Keratinocyte (primary cell): Measurements from ENCODE around the gene SRL. TPM values are rescaled to one million over a fixed set of nuclear protein-coding genes. Genes with fewer than 3 reads are reported as not detected.

ENCODE experiments used
- DNase-seq: peaks from one replicate; pipeline ENCODE4 v3.0.0-alpha.2; 2011; ENCODE audit warnings: low read depth, missing footprints, low spot score
- FAIRE-seq: peaks from 2 replicates; lab custom pipeline; 2011; peaks lifted over from hg19 to GRCh38; lab: Jason Lieb, UNC
- H2AFZ ChIP-seq: 2 replicates; pipeline ENCODE4 v1.6.0; 2012; ENCODE audit warnings: low read length, control low read depth, inconsistent platforms; ENCODE audit not compliant: control insufficient read depth
- H3K27ac ChIP-seq: 2 replicates; pipeline ENCODE4 v1.5.1; 2011; ENCODE audit warnings: low read length; ENCODE audit not compliant: control insufficient read depth, insufficient read depth
- H3K27me3 ChIP-seq: 3 replicates; pipeline ENCODE4 v1.6.0; 2011; ENCODE audit warnings: low read length; ENCODE audit not compliant: control insufficient read depth, insufficient read depth; ENCODE audit errors: extremely low read depth
- H3K36me3 ChIP-seq, 2 experiments: 2 replicates in 1 of 2; 3 replicates in 1 of 2; pipeline ENCODE4 v1.5.1; 2011; ENCODE audit warnings: low read length in 2 of 2, mild to moderate bottlenecking in 1 of 2; ENCODE audit not compliant: control insufficient read depth in 2 of 2, insufficient read depth in 2 of 2; ENCODE audit errors: extremely low read depth in 1 of 2
- H3K4me1 ChIP-seq: 3 replicates; pipeline ENCODE4 v1.5.1; 2011; ENCODE audit warnings: low read length; ENCODE audit not compliant: control insufficient read depth, insufficient read depth; ENCODE audit errors: extremely low read depth
- H3K4me2 ChIP-seq: 3 replicates; pipeline ENCODE4 v1.6.0; 2011; ENCODE audit warnings: low read depth, low read length; ENCODE audit not compliant: control insufficient read depth, insufficient read depth; ENCODE audit errors: extremely low read depth
- H3K4me3 ChIP-seq, 3 experiments: fragments of 200-600 bp in 1 of 3; sonication (generic) in 1 of 3; 2 replicates in 2 of 3; 3 replicates in 1 of 3; pipeline ENCODE4 v1.5.1; 2011 to 2016; ENCODE audit warnings: low read length in 3 of 3, mild to moderate bottlenecking in 3 of 3, control low read depth in 2 of 3, inconsistent platforms in 1 of 3, low read depth in 1 of 3, mixed read lengths in 1 of 3, mixed run types in 1 of 3, moderate library complexity in 1 of 3; ENCODE audit not compliant: control insufficient read depth in 2 of 3, insufficient read depth in 2 of 3; ENCODE audit errors: extremely low read depth in 1 of 3
- H3K79me2 ChIP-seq: 2 replicates; pipeline ENCODE4 v1.6.0; 2012; ENCODE audit warnings: low read length; ENCODE audit not compliant: control insufficient read depth, insufficient read depth
- H3K9ac ChIP-seq: 3 replicates; pipeline ENCODE4 v1.6.0; 2011; ENCODE audit warnings: low read length; ENCODE audit not compliant: control insufficient read depth, insufficient read depth; ENCODE audit errors: extremely low read depth
- H3K9me1 ChIP-seq: 3 replicates; pipeline ENCODE4 v1.6.0; 2011; ENCODE audit warnings: low read length; ENCODE audit not compliant: control insufficient read depth, insufficient read depth; ENCODE audit errors: extremely low read depth
- H3K9me3 ChIP-seq: 2 replicates; pipeline ENCODE4 v1.5.1; 2012; ENCODE audit warnings: low read depth, low read length; ENCODE audit not compliant: control insufficient read depth
- H4K20me1 ChIP-seq: 3 replicates; pipeline ENCODE4 v1.6.0; 2011; ENCODE audit warnings: low read length; ENCODE audit not compliant: control insufficient read depth, insufficient read depth; ENCODE audit errors: extremely low read depth
- CTCF ChIP-seq, 3 experiments: IDR thresholded peaks in 1 of 3; conservative IDR thresholded peaks in 1 of 3; optimal IDR thresholded peaks in 1 of 3; 2 replicates in 2 of 3; 3 replicates in 1 of 3; pipeline versions ENCODE3 to v1.5.1; 2011; ENCODE audit warnings: low read length in 3 of 3, mild to moderate bottlenecking in 3 of 3, moderate library complexity in 2 of 3, control low read depth in 1 of 3, inconsistent platforms in 1 of 3; ENCODE audit not compliant: insufficient read depth in 2 of 3; ENCODE audit errors: extremely low read depth in 1 of 3
- EZH2 ChIP-seq: IDR thresholded peaks from one replicate; pipeline ENCODE4 v1.6.1; 2012; ENCODE audit warnings: inconsistent platforms, mild to moderate bottlenecking, low read length, moderate library complexity
- dilution Hi-C: fragments of 300-500 bp; cut with MboI; formaldehyde crosslinking; loops from one replicate; pipeline ENCODE4 v1.7.0; 2020; ENCODE audit warnings: low sequenced_read_pairs; ENCODE audit not compliant: extremely low pct_ligation_motif_present
- polyA plus RNA-seq, 5 experiments: library from polyadenylated mRNA; depleted of rRNA in 3 of 5; stranded (reverse) in 3 of 5; stranded (forward) in 1 of 5; unstranded in 1 of 5; fragments of >200 nt; gene quantifications; 1 replicate in 1 of 5; 2 replicates in 3 of 5; 3 replicates in 1 of 5; pipeline versions ENCODE4 v1.2.1 to v1.2.3, GENCODE V29; 2011 to 2012; ENCODE audit warnings: missing spikeins in 2 of 5, low read depth in 1 of 5, low replicate concordance in 1 of 5

Gene SRL
- polyA plus RNA-seq, 1 donor (not counting 4 experiments of a cell fraction or from before 2014, with no cell fraction given) = not detected

- Histone ChIP-seq H3K4me3 (no peak overlapping the region), H3K4me2 (no peak overlapping the region), H2AFZ (no peak overlapping the region), H3K9ac (no peak overlapping the region), H3K9me1 (no peaks in the 10 kb centered on the region), H3K9me3 (no peaks in the 10 kb centered on the region), H3K79me2 (no peaks in the 10 kb centered on the region), H3K27ac (no peak overlapping the region), H3K36me3 (no peaks in the 10 kb centered on the region), H4K20me1 (no peaks in the 10 kb centered on the region), H3K4me1 (peaks cover 13% of the 10 kb centered on the region), H3K27me3 (no peaks in the 10 kb centered on the region)
- no peak for DNase-seq
- dilution Hi-C loops = no loop called here
- FAIRE-seq = no peak
- no peak for TF ChIP-seq CTCF (optimal IDR thresholded peaks at IDR 0.05 in 1 of 3, IDR thresholded peaks at IDR 0.05 in 1 of 3, conservative IDR thresholded peaks at IDR 0.05 in 1 of 3; ENCODE audit: extremely low read depth in 1 of 3, insufficient read depth in 2 of 3, low read length in 3 of 3)
- no peak for TF ChIP-seq EZH2
These were observed 42.1 kb upstream of the SRL start for GRCh38 chr16:4283939-4284338.

GRCh38 chr16:4283441-4283840, 41.6 kb upstream of the SRL start:
- no peaks in the 10 kb centered on the region for H3K9me3 ChIP-seq
- H3K4me2 ChIP-seq = no peak overlapping the region
- H3K9me1 ChIP-seq = no peaks in the 10 kb centered on the region
- H3K36me3 ChIP-seq = no peaks in the 10 kb centered on the region
- H2AFZ ChIP-seq = no peak overlapping the region
- dilution Hi-C loops = no loop called here
- FAIRE-seq = no peak
- TF ChIP-seq CTCF (optimal IDR thresholded peaks at IDR 0.05 in 1 of 3, IDR thresholded peaks at IDR 0.05 in 1 of 3, conservative IDR thresholded peaks at IDR 0.05 in 1 of 3; ENCODE audit: extremely low read depth in 1 of 3, insufficient read depth in 2 of 3, low read length in 3 of 3) (no peak), EZH2 (no peak)
- H3K4me3 ChIP-seq = no peak overlapping the region
- no peak overlapping the region for H3K27ac ChIP-seq
- no peaks in the 10 kb centered on the region for H3K79me2 ChIP-seq
- no peak overlapping the region for H3K9ac ChIP-seq
- no peaks in the 10 kb centered on the region for H4K20me1 ChIP-seq
- H3K27me3 ChIP-seq = no peaks in the 10 kb centered on the region
- DNase-seq = no peak
- peaks cover 8% of the 10 kb centered on the region for H3K4me1 ChIP-seq
